D721Med (cell line): Measurements from ENCODE around the gene PKMYT1.

ENCODE experiments used
- DNase-seq: peaks from one replicate; pipeline ENCODE4 v3.0.0; 2011; ENCODE audit warnings: low spot score; ENCODE audit not compliant: insufficient read length
- FAIRE-seq: peaks from 2 replicates; lab custom pipeline; 2011; peaks lifted over from hg19 to GRCh38; lab: Jason Lieb, UNC
- CTCF ChIP-seq: IDR thresholded peaks from 2 replicates; pipeline ENCODE4 v1.5.1; 2012; ENCODE audit warnings: mild to moderate bottlenecking, control low read depth; ENCODE audit not compliant: insufficient read depth; ENCODE audit errors: missing control alignments

The PKMYT1 gene

GRCh38 chr16:2980227-2981176 lies at the start of gene PKMYT1:
Gene PKMYT1, minus strand, starts transcription at chr16:2980446. Its CDS starts 789 bp downstream, at chr16:2979657.
- no peak for FAIRE-seq

GRCh38 chr16:3029491-3030221 lies 49.4 kb upstream of the PKMYT1 start:
- TF ChIP-seq CTCF, result no peak
- no peak for DNase-seq
- FAIRE-seq, result no peak

More at GRCh38 chr16:2980227-2981176, at the start of gene PKMYT1:
- no peak for TF ChIP-seq CTCF
- peak; percentile 99 for DNase-seq

GRCh38 chr16:3028716-3029319 lies 48.6 kb upstream of the PKMYT1 start:
- DNase-seq, result no peak
- no peak for FAIRE-seq
- TF ChIP-seq CTCF, result no peak

GRCh38 chr16:3027983-3028715 lies 47.9 kb upstream of the PKMYT1 start:
- FAIRE-seq, result no peak
- DNase-seq, result peak; percentile 98
- TF ChIP-seq CTCF, result peak; percentile 67

- FAIRE-seq (no peak), DNase-seq (no peak)
- TF ChIP-seq CTCF, result no peak
Observed at GRCh38 chr16:3027489-3027795, 47.2 kb upstream of the PKMYT1 start.

- no peak for TF ChIP-seq CTCF
- DNase-seq (no peak), FAIRE-seq (no peak)
Observed at GRCh38 chr16:3026609-3027488, 46.6 kb upstream of the PKMYT1 start.
